NCI-H146 (cell line): ENCODE data around the gene GABBR2.

ENCODE experiments used
- DNase-seq: peaks from one replicate; lab custom pipeline; 2025; lab: John Stamatoyannopoulos, UW

GABBR2 gene

GRCh38 chr9:98627296-98627695, 81.4 kb downstream of the GABBR2 start:
- DNase-seq = no peak

DNA sequence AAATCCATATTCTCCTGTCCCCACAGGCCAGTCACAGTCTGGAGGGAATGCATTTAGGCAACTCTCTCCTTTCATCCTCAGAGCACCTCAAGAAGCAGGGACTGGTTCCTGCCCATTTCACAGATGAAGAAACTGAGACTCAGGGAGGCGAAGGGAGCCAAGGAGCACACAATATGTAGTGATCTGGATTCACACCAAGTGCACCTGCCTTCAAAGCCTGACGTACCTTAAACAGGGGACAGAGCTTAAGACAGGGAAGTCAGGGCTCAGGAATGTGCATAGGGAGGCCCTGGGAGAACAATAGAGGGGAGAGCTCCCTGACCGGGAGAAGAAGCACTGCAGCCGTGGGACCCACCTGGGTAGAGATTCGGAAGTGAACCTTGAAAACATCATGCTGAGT, 83.0 kb downstream of the GABBR2 start:
- DNase-seq = no peak

DNA sequence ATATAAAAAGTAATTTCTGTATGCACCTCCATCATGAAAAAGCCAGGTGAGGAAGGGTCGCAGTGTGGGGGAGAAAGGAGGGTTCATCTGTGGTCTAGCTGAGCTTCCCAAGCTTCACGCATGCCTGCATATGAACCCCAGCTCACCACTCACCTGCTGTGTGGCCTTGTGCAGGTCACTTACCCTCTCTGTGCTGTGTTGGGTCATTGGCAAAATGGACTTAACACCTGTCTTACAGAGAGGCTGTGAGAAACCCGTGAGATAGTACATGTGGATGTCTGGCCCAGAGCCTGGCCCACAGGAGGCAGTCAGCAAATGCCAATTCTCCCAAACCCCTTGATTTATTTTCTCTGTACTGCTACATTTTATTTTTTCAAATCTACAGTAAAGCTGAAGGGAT, 88.9 kb downstream of the GABBR2 start:
- no peak for DNase-seq

GRCh38 chr9:98615633-98616032, 93.1 kb downstream of the GABBR2 start:
- no peak for DNase-seq

DNA sequence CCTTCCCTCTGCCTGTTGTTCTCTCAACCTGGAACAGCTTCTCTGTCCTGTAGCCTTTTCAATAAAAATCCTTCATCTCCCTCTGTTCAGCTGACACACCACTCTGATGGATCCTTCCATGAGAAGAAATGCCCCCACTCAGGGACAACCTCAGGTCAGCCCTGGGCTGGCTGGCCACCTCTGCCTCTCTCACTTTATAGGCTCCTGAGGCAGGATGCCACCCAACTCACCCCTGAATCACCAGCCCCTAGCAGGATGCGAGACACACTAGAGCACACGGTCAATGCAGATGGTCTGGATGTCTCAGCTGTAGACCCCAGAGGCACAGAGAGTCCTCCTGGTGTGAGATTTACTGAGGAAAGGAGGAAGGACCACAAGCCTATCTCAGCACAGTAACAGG, 93.8 kb downstream of the GABBR2 start:
- no peak for DNase-seq

DNA sequence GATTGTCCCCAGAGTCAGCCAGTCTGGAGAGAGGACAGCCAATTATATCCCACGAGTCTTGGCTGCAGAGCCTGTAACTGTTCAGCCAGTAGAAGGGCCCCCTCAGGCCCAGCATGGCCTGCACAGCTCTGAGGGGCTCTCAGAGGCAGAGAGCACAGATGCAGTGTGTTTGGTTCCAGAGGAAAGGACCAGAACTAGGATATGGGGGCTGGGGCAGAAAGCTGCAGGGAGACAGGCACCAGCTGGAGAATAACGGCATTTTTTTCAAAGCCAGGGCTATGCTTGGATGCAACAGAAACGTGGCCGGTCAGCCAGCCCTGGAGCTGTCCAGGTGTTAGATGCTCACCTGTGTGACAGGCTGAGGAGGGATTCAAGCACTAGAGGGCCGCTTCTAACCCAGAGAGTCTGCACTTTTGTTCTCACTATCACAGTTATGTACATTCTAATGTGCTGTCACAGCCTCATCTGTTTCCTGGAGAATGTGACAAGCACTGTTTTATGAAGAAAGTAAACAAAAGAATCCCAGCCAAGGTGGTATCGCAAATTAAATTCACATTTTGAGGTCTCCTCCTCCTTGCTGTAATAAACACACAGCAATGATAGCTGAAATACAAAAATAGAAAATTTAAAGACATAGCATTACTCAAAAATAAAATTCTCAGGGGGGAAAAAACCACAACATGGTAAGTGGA, 96.5 kb downstream of the GABBR2 start:
- no peak for DNase-seq

DNA sequence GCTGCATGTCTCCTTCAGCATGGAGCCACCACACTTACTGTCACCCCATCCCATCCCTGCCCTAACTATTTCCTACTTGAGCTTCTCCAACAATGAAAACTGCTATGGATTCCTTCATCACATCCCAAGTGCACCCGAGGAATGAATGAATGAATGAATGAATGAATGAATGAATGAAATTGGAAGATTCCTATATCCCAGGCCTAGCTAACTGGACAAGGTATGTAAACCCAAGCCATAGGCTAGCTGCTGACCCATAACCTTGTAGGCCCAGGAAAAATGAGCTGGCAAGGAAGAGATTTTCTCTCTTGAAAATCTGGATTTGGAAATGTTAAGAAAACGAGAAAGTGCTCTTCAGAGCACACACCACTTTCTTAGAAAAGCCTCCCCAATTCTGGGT, 97.4 kb downstream of the GABBR2 start:
- no peak for DNase-seq

- no peak for DNase-seq
Measured at GRCh38 chr9:98610711-98611110, 98.0 kb downstream of the GABBR2 start.

- no peak for DNase-seq
Measured at GRCh38 chr9:98610211-98610610, 98.5 kb downstream of the GABBR2 start.

DNA sequence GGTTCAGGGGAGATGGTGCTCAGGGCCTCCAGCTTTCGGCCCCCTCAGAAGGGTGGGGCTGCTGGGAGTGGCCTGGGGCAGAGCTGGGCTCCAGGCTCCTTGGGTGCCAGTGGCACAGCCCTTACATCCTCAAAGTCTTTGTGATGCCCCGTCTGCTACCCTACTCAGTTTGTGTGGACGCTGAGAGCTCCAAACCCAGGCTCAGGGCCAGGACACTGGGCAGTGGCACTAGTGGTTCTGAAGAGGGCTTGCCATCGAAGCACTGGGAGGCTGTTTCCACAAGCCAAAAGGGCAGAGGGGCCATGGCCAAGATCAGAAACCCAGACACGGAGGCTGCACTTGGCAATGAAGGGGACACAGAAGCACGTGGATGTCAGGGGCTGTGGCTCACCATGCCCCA, 99.1 kb downstream of the GABBR2 start:
- no peak for DNase-seq

DNA sequence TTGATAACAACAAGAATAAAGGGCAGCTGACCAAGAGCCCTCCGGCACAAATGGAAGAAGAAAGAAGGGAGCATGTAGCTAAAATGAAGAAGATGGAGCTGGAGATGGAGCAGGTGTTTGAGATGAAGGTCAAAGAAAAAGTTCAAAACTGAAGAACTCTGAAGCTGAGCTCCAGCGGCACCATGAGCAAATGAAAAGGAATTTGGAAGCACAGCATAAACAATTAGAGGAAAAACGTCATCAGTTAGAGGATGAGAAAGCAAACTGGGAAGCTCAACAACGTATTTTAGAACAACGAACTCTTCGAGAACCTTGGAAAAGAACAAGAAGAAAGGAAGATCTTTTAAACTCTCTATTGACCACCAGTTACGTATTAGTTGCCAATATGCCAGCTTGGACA, 100.9 kb downstream of the GABBR2 start:
- DNase-seq = no peak

GRCh38 chr9:98607152-98607551, 101.6 kb downstream of the GABBR2 start:
- no peak for DNase-seq

GRCh38 chr9:98606730-98607129, 102.0 kb downstream of the GABBR2 start:
- no peak for DNase-seq

GRCh38 chr9:98605116-98605515, 103.6 kb downstream of the GABBR2 start:
- no peak for DNase-seq

- no peak for DNase-seq
Measured at GRCh38 chr9:98603821-98604383, 104.8 kb downstream of the GABBR2 start.

DNA sequence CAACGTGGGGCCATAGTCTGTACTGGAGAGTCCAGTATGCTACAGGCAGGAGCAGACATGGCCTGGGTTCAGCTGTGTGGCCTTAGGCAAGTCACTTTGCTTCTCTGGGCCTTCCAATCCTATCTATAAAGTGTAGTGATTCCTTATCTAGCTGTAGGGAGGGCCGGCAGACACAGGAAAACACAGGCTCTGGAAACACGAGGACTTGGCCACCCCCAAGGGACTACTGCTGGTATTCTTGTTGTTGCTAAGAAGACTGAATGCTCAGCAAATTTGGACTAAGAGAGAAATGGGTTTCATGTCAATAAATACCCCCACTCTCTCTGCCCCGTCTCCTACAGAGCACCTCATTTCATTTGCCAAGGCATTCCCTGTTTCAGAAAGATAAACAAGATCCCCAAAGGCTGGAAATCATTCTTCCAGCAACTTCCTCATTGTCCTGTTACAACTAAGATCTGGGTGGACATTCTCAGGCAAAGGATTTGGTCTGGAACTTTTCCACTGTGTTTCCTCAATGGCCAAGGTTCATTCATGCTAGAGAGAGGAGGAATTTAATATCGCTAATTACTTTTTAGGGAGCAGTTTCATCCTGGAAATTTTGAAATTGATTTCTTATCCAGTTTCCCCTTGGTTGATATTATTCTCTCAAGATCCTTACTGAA, 105.8 kb downstream of the GABBR2 start:
- DNase-seq = no peak

DNA sequence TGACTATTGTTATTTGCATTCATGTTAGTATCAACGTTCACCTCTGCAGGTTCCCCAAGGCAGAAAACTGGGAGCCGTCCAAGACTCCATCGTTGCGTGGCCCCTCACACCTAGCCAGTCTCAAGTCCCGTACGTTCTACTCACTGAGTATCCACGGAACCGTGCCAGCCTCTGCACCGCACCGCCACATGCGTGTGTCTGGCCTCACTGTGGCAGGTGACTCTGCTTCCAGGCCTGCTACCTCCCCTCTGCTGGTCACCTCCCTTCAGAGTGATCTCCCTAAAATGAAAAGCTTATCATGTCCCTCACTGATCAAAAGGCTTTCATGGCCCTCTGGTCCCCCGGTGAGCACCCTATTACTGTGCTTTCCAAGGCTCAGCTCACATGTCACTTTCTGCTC, 108.1 kb downstream of the GABBR2 start:
- no peak for DNase-seq

GRCh38 chr9:98599566-98600216, 109.0 kb downstream of the GABBR2 start:
- DNase-seq = no peak

GRCh38 chr9:98598861-98599260, 109.9 kb downstream of the GABBR2 start:
- DNase-seq = no peak

GRCh38 chr9:98597236-98597771, 111.4 kb downstream of the GABBR2 start:
- DNase-seq = no peak

DNA sequence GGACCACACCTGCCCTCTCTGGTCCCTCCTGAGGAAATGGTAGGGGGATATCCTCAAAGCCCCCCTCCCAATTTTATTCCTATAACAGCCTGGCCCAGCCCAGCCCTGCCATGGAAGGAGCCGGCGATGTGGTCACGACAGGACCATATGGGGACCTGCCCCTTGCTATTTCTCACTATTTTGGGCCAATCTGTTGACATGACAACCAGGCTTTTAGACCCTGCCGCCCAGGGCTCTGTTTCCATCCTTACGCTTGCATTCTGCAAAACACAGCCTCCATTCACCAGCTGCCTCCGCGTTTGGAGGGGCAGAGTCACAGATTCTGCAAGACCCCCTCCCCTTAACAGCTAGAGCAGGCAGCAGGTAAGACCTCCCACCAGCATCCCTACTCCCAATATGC, 112.2 kb downstream of the GABBR2 start:
- no peak for DNase-seq

DNA sequence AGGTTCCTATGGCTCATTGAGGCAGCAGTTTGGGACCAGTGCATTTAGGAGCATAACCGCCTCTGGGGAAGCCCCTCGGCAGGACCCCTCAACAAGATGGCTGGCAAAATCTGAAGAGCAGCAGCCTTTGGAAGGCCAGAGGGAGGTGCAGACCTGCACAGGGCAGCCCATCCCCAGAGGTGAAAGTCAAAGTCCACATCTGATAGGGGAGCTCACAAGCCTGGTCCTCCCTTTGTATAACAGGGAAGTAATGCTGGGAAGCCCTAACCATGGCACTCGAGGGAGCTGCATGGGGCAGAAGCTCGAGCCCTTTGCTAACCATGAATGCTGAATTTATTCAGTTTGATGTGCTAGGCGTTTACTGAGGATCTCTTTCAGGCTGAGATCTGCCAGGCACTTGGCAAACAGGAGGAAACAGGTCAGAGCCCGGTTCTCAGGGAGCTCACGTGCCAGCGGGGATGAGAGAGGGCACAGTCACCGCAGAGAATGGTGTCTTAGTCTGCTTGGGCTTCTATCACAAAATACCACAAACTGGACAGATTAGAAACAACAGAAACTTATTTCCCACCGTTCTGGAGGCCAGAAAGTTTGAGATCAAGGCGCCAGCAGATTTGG, 114.1 kb downstream of the GABBR2 start:
- no peak for DNase-seq
